HG03135 (cell line): Measurements from ENCODE around the gene ABI3BP.

ENCODE experiments used
- ATAC-seq: cut with Tn5 transposase; IDR thresholded peaks from one replicate; pipeline ENCODE4 v1.9.1; 2021; ENCODE audit warnings: mild to moderate bottlenecking, moderate library complexity; ENCODE audit not compliant: unreplicated experiment

Gene ABI3BP

DNA sequence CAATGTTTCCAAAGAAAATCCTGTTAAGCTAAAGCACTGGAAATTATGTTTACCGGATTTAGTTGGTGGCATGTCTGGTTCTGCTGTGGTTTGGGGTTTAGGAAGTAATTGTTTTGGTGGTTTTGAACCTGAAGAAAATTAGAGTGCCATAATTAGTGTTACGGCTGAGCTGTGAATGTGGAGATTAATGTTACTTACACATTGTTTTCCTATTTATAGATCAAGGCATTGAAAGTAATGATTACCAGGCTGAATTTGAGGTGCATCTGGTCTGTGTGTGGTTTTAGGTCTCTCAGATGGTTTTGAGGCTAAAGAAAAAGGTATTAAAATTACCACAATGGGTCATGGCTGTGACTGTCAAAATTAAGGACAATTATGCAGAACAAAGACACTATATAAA lies 155.1 kb downstream of the ABI3BP start:
- ATAC-seq = no peak

DNA sequence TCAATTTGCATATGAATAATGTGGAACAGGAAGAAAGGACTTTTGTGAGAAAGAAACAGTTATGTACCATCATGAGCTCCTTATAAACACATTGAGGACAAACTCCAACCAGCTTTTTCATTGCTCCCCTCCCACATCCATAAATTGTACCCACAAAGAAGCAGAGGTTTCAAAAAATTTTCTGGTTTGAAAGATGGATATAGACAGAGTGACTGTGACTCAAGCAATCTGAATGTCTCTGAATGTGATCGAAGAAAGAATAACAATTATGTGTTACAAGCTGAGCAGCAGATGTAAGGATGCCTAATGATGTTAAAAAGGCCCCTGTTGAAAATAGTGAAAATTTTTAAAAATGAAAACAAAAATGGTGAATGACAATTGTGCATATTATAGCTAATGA lies 156.6 kb downstream of the ABI3BP start:
- no peak for ATAC-seq

DNA sequence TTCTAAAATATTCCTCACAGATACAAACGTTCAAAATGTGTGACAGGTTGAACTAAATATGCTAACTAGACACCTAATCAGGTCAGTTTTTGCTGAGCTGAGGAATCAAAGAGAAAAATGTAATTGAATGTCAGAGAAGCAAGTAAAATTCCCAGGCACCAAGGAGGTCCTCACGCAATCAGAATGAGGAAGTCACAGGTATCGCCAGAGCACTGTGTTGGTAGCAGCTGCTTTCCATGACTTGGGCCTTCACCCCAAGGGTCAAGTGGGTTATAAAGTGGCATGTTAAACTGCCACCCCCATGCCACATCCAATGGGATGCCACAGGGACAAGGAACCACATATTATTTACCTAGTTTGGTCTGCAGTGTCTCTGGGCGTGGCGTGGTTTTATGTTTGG lies 158.9 kb downstream of the ABI3BP start:
- ATAC-seq = no peak

DNA sequence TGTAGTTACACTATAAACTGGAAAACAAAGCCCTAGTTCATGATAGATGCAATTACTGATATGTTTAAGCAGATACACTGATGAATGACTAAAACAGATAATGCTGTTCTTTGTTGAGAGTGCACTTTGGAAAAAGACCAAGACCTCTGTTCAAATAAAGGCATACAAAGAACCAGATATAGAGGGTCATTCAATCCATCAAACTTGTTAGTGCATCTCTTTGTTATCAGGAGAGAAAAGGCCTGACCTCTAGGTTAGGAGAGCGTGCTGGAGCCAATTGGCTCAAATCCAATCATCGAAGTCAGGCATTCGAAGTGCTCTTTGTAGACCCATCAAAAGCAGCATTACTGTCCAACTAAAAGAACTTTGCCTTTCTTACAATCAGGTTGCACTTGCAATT lies 159.7 kb downstream of the ABI3BP start:
- no peak for ATAC-seq

DNA sequence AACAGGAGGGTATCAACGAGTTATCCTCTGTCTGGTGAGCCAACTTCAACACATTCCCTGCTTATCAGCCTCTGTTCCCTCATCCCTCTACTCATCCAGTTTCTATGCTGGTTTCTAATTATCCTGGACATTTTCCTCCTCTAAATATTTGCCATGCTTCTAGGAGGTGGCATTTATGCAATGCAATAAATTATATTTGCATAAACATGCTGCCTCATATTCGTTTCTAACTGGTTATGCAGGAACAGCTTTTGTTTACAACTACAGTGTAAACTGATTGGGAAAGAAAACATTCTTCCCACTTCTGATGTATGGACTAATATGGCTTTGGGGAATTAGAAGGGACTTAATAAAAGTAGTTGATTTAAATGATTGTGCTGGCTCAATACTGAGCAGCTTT lies 161.6 kb downstream of the ABI3BP start:
- ATAC-seq = no peak

DNA sequence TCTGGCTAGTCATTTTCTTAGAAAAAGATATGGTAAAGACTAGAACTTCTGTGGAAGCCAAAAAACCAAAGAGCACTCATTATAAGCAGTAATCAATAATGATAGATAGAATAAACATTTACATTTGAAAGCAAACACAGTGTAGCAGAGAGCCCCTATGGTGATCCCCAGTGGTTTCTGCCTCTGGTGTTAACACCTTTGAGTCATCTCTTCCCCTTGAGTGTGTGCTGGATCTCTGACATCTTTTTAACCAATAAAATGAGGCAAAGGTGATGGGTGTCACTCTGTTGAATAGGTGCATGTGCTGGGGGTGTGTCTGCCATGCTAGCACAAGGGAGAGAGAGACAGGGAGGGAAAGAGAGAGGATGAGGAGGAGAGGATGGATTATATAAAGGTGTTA lies 162.3 kb downstream of the ABI3BP start:
- no peak for ATAC-seq

DNA sequence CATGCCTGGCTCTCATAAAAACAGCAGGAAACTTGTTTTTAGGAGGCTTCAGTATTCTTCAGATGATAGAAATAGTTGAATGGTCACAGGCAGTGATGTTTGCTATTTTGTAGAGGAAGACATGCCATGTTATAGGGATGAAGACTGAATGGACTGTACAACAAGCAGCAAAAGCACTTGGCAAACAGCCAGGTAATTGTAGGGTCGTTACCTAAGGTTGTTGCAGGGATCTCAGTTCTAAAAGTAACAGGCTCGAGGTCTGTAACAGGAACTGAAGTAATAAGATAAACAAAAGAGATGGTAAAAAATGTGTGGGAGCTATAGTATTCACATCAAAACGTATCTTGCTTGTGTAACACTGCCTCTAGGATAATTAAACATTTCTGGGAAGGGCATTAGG lies 167.6 kb downstream of the ABI3BP start:
- ATAC-seq = no peak

DNA sequence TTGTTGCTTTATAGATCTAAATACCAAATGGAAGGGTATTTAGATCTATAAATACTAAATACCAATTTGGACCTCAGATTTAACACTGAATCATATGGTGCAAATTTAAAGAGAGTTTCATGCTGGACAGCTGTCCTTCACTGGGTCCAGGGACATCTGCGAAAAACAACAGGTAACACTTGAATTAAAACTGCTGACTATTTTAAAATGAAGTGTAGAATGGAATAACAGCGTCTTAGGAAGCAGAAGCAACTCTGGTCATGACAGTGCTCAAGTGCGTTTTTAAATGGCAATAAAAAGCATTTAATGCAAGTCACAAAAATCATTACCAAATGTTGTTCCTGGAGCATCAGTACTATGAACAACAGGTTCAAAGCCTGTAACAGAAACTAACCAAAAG lies 177.6 kb downstream of the ABI3BP start:
- ATAC-seq = no peak

DNA sequence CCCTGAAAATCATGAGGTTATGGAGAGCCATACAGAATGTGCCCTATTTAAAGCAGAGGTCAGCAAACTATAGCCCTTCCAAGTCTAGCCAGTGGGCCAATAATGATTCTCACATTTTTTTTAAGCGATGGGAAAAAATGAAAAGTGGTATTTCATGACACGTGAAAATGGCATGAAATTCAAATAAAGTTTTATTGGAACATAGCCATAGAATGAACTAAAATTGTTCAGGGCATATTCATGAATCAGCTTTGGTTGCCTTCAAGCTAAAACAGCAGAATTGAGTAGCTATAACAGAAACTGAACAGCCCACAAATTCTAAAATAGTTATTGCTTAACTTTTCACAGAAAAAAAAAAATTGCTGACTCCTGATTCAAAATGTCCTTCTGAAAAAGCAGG lies 179.4 kb downstream of the ABI3BP start:
- ATAC-seq = no peak

DNA sequence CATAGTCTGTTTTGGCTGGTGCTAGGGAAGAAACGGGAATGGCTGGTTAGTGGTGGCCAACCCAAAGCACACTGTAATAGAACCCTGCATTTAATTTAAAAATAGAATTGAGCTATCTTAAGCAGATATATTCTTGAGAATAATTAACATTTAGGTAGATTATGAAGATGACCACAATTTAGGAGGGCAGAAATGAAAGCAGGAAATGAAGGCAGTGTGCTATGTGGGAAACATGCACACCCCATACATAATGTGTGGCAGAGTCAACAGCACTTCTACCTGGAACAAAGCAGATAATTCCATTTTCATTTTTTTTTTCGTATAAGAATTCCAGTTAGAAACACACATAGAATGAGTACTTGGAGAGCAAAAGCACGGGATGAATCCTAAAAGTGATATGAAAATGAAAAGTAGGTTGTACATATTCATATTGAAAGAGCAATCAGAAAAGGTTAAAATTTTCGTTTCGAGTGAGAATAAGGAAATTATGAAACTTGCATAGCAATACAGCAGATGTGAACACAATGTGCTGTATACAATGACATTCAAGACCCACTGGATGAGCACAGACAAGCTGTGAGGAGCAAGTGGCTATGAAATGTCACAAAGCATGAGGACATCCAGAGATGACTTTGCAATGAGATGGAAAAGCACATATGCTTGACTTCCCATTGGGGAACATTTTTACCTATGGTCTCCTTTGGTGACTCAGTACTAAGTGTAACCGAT lies 181.3 kb downstream of the ABI3BP start:
- ATAC-seq = no peak

DNA sequence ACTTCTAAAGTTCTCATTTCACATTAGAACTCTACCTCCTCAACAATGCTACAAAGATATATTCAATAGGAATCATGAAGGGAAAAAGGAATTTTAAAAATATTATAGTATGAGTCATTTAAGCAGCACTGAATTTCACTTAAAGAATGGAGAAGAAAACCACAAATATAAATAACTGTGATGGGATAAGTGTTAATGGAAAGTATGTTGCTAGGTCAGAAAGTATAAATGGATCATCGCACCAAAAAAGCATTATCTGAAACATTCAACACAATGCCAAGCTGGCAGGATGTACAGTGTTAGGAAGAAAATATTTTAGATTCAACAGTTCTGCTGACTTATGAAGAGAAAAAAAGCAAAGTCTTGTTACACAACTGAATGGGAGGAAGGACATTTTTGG lies 182.6 kb downstream of the ABI3BP start:
- ATAC-seq = no peak

DNA sequence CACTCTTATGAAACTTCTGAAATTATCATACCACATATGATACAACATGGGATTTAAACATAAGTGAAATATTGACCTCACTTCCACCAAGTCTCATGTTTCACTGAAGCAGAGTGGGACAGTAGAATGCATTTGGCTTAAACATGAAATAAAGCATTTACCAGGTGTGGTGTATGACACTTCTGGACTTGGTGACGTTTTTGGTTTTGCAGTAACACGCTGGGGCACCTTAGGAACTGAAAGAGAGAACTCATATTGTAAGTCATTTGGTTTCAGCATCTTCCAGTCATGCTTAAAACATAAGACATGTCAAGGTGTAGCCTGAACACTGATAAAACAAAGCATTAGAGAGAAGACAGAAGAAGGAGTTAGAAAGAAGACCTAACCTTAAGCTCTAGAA lies 188.6 kb downstream of the ABI3BP start:
- no peak for ATAC-seq

DNA sequence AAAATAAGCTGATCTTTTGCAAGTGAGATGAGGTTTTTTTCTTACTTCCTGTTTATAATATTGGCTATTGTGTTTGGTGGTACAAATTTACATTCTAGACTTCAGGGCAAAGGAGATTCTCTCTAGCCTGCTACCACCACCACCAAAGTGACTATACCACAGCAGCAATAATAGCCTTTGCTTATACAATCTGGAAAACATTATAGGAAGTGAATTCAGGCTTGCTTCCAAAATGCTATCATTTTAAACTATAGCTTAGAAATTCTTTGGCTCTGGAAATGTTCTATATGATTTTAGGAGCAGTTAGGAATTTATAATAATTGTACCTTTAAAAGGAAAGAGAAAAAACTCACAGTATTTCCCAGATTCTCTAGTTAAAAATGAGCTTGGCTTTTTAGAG lies 189.5 kb downstream of the ABI3BP start:
- no peak for ATAC-seq

DNA sequence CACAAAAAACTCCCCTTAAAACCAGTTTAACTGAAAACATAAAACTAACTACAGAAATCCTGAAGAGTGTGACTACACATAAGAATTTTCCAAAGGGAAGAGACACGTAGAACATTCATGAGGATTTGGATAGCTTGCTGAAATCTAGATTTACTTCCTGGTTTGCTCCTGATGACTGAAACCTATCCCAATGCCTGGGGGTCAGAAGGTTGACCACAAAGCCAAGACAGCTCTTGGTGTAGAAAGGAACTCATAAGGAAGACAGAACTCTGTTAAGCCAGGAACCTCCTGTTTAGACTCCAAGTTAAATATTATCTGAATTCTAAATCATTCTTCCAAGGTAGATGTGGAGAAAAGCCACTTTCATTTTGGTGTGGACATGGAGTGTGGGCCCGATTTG lies 191.1 kb downstream of the ABI3BP start:
- ATAC-seq = no peak

DNA sequence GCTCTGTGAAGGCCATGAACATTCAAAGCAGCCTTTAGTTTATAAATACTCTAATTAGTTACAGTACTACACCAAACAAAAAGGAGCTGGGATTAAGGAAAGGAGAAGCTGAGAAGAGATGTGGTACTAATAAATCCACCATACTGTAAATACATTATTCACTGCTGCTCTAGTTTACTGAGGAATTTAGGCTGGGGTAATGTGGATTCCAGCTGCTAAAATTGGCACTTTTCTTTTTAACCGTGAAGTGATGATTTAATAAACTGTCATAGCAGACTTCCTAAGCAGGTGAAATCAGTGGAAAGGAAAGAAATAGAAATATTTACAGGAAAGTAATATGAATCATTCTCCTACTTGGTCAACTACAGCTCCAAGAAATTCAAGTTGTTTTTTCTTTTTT lies 195.2 kb downstream of the ABI3BP start:
- ATAC-seq = no peak

DNA sequence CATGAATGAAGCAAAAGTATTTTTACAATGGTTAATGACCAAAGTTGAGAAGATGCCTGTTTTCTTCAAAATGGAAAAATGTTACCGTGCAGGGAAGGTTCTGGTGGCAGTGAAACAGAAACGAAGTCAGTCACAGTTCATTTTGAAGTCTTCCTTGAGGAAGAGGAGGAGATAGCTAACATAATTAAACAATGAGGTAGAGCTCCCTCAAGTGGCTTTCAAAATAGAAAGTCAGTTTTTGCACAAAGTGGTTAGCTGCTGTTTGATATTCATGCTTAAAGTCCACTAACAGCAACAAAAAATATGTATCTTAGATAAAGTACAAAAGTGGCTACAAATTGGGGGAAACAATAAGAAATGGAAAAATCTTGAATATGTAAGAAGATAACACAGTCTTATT lies 196.7 kb downstream of the ABI3BP start:
- no peak for ATAC-seq

DNA sequence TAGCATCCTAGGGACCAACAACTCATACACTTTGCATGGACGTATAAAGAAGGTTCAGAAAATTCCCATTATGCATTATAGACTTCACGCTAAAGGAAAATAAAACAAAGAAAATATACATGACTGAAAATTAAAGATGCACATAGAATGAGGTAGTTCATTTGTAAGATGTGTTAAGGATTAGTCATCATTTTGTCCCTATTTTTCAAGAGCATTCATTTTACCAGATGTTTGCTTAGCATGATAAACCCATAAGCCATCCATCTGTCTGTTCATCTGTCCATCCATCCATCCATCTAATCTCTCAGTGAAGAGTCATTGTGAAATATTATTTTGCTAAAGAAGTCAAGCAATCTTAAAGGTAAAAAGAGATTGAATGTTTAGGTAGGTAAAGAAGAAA lies 203.6 kb downstream of the ABI3BP start:
- ATAC-seq = no peak

DNA sequence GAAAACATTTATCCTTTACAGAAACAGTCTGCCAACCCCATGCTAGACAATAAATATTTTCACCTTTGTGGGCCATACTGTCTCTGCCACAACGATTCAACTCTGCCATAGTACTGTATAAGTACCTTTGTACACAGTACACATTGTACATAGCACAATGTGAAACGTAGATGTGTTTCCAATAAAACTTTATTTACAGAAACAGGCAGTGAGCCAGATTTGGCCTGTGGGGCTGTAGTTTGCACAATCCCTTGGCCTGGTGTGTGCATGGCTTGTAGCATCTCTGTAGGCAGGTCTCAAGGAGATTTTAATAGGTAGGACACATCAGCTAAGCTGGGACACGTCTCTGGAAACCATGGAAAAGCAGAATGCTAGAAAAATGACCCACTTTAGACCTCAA lies 209.6 kb downstream of the ABI3BP start:
- no peak for ATAC-seq

DNA sequence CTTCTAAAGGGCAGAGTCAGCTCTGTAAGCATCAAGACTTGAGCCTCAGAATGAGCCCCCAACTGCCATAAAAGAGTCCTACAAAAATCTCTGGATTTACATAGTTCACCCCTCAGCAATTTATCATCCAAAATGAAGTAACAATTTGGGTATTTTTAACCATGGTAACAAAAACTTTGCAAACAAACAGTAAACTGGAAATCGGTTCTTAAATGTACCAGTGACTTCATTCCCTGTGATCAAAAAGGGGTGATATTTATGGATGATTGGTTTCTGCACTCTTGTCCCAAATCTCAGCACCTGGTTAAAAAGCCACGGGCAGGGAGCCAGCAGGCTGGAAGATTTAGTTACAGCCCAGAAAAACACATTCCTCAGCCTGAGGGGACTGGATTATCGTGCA lies 210.3 kb downstream of the ABI3BP start:
- no peak for ATAC-seq

DNA sequence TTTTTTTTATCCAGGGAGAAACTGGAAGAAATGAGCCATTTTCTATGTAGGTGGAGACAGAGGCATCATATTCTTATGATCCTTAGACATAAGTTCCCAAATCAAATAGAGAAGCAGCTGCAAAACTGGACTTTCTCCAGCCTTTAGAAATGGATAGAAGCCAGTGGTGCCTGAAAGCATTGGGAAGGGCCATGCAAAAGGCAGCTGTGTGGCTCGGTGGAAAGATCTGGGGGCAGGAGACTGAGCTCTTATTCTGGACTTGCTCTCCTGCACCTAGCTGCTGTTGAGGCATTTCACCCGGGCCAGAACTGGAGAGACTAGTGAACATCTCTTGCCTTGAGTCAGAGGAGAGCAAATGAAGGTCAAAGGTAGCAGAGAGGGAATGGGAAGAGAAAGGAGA lies 210.9 kb downstream of the ABI3BP start:
- ATAC-seq = no peak

DNA sequence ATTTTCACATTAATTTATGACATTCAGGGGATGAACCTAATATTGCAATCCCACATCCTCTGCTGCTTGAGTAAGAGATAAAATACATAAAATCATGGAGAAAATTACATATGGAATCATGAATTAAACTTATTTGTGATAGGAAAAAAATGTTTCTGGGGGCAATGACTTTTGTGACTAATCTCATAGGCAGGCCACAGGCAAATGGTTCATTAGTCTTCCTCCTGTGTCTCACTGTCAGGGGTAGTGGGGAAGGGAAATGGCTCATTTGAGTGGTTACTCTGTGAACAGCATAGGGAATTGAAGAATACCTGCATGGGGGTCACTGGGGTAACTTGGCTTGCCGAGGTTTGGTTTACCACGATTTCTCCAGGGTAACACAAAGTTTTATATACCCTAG lies 211.9 kb downstream of the ABI3BP start:
- no peak for ATAC-seq

DNA sequence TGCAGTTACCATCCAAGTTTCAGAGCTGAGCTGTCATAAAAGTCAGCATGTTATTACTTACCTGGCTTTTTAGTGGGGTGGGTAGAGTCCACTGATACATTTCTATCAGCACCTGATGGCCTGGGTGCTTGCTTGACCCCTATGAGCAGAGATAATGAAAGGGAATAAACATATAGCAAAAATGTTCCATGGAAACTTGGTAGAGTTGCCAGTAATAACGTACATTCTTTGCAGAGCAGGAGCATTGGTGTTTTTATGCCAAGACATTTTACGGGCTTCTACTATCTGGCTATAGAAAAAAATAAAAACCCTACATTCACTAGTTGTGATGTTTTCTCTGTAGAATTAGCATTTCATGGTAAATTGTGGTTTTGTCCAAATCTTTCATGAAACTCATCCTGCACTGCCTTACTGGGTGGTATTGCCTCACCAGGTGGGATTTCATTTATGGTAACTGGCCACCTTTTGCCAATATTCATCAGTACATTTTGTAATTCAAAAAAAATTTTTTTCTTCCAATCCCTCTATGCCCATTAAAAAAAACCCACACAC lies 213.1 kb downstream of the ABI3BP start:
- ATAC-seq = no peak

DNA sequence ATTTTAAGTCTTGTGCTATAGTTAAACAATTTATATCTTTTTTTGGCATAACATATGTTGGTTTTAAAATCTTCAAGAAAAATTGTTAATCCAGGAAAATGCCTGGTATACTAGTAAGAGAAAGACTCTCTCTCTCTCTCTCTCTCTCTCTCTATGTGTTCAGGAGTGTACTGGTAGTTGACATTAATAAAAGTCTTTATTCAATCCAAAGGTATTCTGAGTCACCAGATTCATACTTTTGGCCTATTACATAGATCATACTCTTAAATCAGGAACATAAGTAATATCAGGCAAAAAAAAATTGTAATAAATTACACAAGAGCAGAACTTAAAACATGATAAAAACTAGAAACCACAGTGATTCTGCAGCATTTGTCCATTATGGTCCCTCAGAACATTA lies 213.7 kb downstream of the ABI3BP start:
- no peak for ATAC-seq
